Prostate gland (tissue), 2 donors: ENCODE results near the gene CLEC16A. TPM values are rescaled to one million over a fixed set of nuclear protein-coding genes. Genes with fewer than 3 reads are reported as not detected.

Experiments used
- DNase-seq: peaks from one replicate; pipeline ENCODE4 v3.0.0-alpha.2; 2019; ENCODE audit warnings: low spot score
- H3K27ac ChIP-seq, 2 donors: fragments of 200-600 bp; sonication (generic); 2 replicates each; pipeline ENCODE4 v1.5.1; 2017 to 2019
- H3K27me3 ChIP-seq: fragments of 200-600 bp; sonication (generic); replicated peaks from 2 replicates; pipeline ENCODE4 v1.5.1; 2019; ENCODE audit not compliant: insufficient read depth
- H3K36me3 ChIP-seq, 2 donors: fragments of 200-600 bp; sonication (generic); 1 replicate in 1 of 2; 2 replicates in 1 of 2; pipeline versions ENCODE4 v1.5.1 to v1.8.1; 2017 to 2019
- H3K4me1 ChIP-seq: fragments of 200-600 bp; sonication (generic); replicated peaks from 2 replicates; pipeline ENCODE4 v1.5.1; 2019
- H3K4me3 ChIP-seq, 2 donors: fragments of 200-600 bp; sonication (generic); 2 replicates each; pipeline ENCODE4 v1.5.1; 2017 to 2019
- H3K9me3 ChIP-seq: fragments of 200-600 bp; sonication (generic); 2 replicates; pipeline ENCODE4 v1.5.1; 2017
- CTCF ChIP-seq, 4 experiments: fragments of 200-600 bp in 2 of 4; fragments of 450-650 bp in 2 of 4; sonication (generic) in 2 of 4; IDR thresholded peaks; 1 replicate in 3 of 4; 2 replicates in 1 of 4; pipeline ENCODE4 v1.5.1; 2016 to 2019; ENCODE audit warnings: antibody characterized with exemption in 4 of 4, mild to moderate bottlenecking in 2 of 4, moderate library complexity in 2 of 4
- POLR2A ChIP-seq: fragments of 450-650 bp; IDR thresholded peaks from one replicate; pipeline ENCODE4 v1.6.1; 2016; ENCODE audit warnings: antibody characterized with exemption, mild to moderate bottlenecking
- POLR2AphosphoS5 ChIP-seq: sonication (generic); formaldehyde crosslinking; IDR thresholded peaks from one replicate; pipeline ENCODE4 v1.6.1; 2017; ENCODE audit warnings: antibody characterized with exemption
- WGBS: methylation state at CpG from one replicate; pipeline ENCODE4 v1.1.5; 2018; 5-methylcytosine and 5-hydroxymethylcytosine counted together
- intact Hi-C: fragments of 100-400 bp; cut with DNase I; formaldehyde crosslinking; loops from one replicate; pipeline ENCODE4 v1.14.2; 2022
- total RNA-seq, 2 donors: library from RNA; depleted of rRNA; stranded (reverse); fragments of >200 nt; gene quantifications; one replicate each; pipeline ENCODE4 v1.1.0, GENCODE V29; 2016

Gene CLEC16A
- total RNA-seq, 2 donors from 2014 or later = 26.1 to 52.2 TPM

- no peaks in the 10 kb centered on the region for H3K27me3 ChIP-seq
- TF ChIP-seq CTCF (IDR thresholded peaks at IDR 0.05) (no peak), POLR2AphosphoS5 (no peak), POLR2A (no peak)
- DNase-seq = no peak
- 96% methylated on average over 7 of the region's 7 CpGs for WGBS
- no peaks in the 10 kb centered on the region for H3K9me3 ChIP-seq
- H3K27ac ChIP-seq = no peak overlapping the region
- no peaks in the 10 kb centered on the region for H3K36me3 ChIP-seq
- no peak overlapping the region for H3K4me3 ChIP-seq
- H3K4me1 ChIP-seq = no peaks in the 10 kb centered on the region
- intact Hi-C loops = no loop called here
Observed at GRCh38 chr16:11001611-11002010, 57.2 kb downstream of the CLEC16A start.

DNA sequence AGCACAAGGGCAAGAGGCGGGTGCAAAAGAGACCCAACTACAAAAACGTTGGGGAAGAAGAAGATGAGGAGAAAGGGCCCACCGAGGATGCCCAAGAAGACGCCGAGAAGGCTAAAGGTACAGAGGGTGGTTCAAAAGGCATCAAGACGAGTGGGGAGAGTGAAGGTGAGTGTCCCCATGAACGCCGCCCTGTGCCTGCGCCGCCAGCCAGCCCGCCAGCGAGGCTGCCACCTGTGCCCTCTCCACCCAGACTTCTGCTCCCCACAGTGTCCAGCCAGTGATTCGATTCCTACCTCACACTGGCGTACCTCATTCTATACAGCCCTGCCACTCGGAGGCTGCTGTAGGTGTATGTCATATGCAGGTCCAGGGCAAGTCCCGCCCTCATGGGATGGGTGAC, 58.8 kb downstream of the CLEC16A start:
- no peaks in the 10 kb centered on the region for H3K27me3 ChIP-seq
- H3K4me1 ChIP-seq = no peaks in the 10 kb centered on the region
- intact Hi-C loops = no loop called here
- no peaks in the 10 kb centered on the region for H3K9me3 ChIP-seq
- TF ChIP-seq POLR2A (no peak), CTCF (IDR thresholded peaks at IDR 0.05) (no peak)
- no peak overlapping the region for H3K27ac ChIP-seq
- no peak for DNase-seq
- H3K36me3 ChIP-seq = no peaks in the 10 kb centered on the region
- H3K4me3 ChIP-seq = no peak overlapping the region
- WGBS = 97% methylated on average over 16 of the region's 16 CpGs

GRCh38 chr16:11004351-11004750, 60.0 kb downstream of the CLEC16A start:
- Histone ChIP-seq H3K27ac (peak overlapping the region; percentile 54 to 55), H3K4me1 (no peaks in the 10 kb centered on the region), H3K4me3 (no peak overlapping the region), H3K27me3 (no peaks in the 10 kb centered on the region), H3K36me3 (no peaks in the 10 kb centered on the region), H3K9me3 (no peaks in the 10 kb centered on the region)
- no peak for DNase-seq
- TF ChIP-seq CTCF (IDR thresholded peaks at IDR 0.05) = no peak
- TF ChIP-seq POLR2A = no peak
- no peak for TF ChIP-seq POLR2AphosphoS5
- intact Hi-C loops = no loop called here
- 26% methylated on average over 4 of the region's 4 CpGs for WGBS

DNA sequence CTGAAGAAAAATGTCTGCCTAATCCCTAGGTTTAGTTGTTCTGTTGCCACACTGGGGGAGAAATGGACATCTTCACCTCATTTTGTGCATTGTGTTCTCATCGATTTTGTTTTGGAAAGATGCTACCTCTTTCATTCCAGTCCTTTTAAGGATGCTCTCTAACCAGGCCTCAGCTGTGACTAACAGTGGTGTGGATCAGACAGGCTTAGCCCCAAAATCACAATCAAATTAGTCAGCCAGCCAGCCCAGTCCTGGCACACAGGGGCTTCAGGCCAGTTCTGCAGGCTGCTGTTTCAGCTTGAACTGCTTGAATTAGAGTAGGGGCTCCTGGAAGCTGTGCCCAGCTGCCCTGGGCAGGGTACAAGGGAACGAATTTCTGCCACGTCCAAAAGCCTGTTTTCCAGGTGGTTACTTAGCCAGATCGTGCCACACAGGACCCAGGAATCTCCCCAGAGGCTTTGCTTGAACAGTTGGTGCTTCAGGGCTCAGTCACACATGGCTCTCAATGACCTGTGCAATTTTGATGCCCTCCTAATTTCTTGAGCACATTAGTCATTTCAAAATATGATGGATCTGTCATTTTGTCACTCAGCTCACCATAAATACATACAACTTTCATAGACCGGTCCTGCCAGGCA, 60.7 kb downstream of the CLEC16A start:
- H3K4me1 ChIP-seq = no peaks in the 10 kb centered on the region
- H3K4me3 ChIP-seq = no peak overlapping the region
- WGBS = 75% methylated on average over 5 of the region's 5 CpGs
- no peak for TF ChIP-seq POLR2A
- TF ChIP-seq CTCF (IDR thresholded peaks at IDR 0.05) = no peak
- no peak for TF ChIP-seq POLR2AphosphoS5
- no peaks in the 10 kb centered on the region for H3K27me3 ChIP-seq
- intact Hi-C loops = no loop called here
- no peak for DNase-seq
- H3K27ac ChIP-seq = peak overlapping the region; percentile 54 to 55
- no peaks in the 10 kb centered on the region for H3K9me3 ChIP-seq
- H3K36me3 ChIP-seq = no peaks in the 10 kb centered on the region

GRCh38 chr16:11005611-11005975, 61.2 kb downstream of the CLEC16A start:
- no peaks in the 10 kb centered on the region for H3K27me3 ChIP-seq
- no peaks in the 10 kb centered on the region for H3K36me3 ChIP-seq
- intact Hi-C loops = no loop called here
- 51% methylated on average over 4 of the region's 4 CpGs for WGBS
- H3K4me3 ChIP-seq = no peak overlapping the region
- DNase-seq = no peak
- no peaks in the 10 kb centered on the region for H3K9me3 ChIP-seq
- TF ChIP-seq CTCF (IDR thresholded peaks at IDR 0.05) (no peak), POLR2A (no peak), POLR2AphosphoS5 (no peak)
- no peaks in the 10 kb centered on the region for H3K4me1 ChIP-seq
- peak overlapping the region in 1 of 2 donors; percentile 55 for H3K27ac ChIP-seq
